Gastroesophageal sphincter (tissue), 4 donors: Measurements from ENCODE around the gene MEF2C. TPM values are rescaled to one million over a fixed set of nuclear protein-coding genes. Genes with fewer than 3 reads are reported as not detected.

Source experiments
- ATAC-seq: fragments of 150-250 bp; one replicate; pipeline ENCODE4 v1.9.1; 2016; ENCODE audit warnings: mild to moderate bottlenecking, moderate library complexity
- H3K27ac ChIP-seq, 4 donors: fragments of 200-600 bp; sonication (generic) in 3 of 4; 1 replicate in 3 of 4; 2 replicates in 1 of 4; pipeline ENCODE4 v1.5.1; 2016 to 2019
- H3K27me3 ChIP-seq: fragments of 200-600 bp; sonication (generic); one replicate; pipeline ENCODE4 v1.5.1; 2019
- H3K36me3 ChIP-seq, 2 donors: fragments of 200-600 bp; sonication (generic); one replicate each; pipeline ENCODE4 v1.5.1; 2019; ENCODE audit warnings: control low read depth in 1 of 2
- H3K4me1 ChIP-seq, 3 donors: fragments of 200-600 bp; sonication (generic); 1 replicate in 2 of 3; 2 replicates in 1 of 3; pipeline ENCODE4 v1.5.1; 2016 to 2019; ENCODE audit warnings: control low read depth in 2 of 3
- H3K4me3 ChIP-seq, 2 donors: fragments of 200-600 bp; sonication (generic); one replicate each; pipeline ENCODE4 v1.5.1; 2019; ENCODE audit warnings: mild to moderate bottlenecking in 1 of 2, moderate library complexity in 1 of 2
- H3K9me3 ChIP-seq, 3 donors: fragments of 200-600 bp; sonication (generic); one replicate each; pipeline ENCODE4 v1.5.1; 2017 to 2019; ENCODE audit warnings: control low read depth in 2 of 3
- CTCF ChIP-seq, 4 experiments: fragments of 200-600 bp in 2 of 4; fragments of 450-650 bp in 2 of 4; sonication (generic) in 1 of 4; IDR thresholded peaks; one replicate each; pipeline ENCODE4 v1.5.1; 2017 to 2019; ENCODE audit warnings: antibody characterized with exemption in 4 of 4, mild to moderate bottlenecking in 2 of 4, moderate library complexity in 2 of 4
- EP300 ChIP-seq: sonication (generic); formaldehyde crosslinking; IDR thresholded peaks from one replicate; pipeline ENCODE4 v1.6.1; 2017; ENCODE audit warnings: antibody characterized with exemption, mild to moderate bottlenecking
- POLR2A ChIP-seq, 2 donors: fragments of 450-650 bp; IDR thresholded peaks; one replicate each; pipeline ENCODE4 v1.6.1; 2017; ENCODE audit warnings: antibody characterized with exemption in 2 of 2, mild to moderate bottlenecking in 2 of 2, moderate library complexity in 1 of 2
- POLR2AphosphoS5 ChIP-seq: sonication (generic); formaldehyde crosslinking; IDR thresholded peaks from one replicate; pipeline ENCODE4 v1.6.1; 2017; ENCODE audit warnings: antibody characterized with exemption
- WGBS, 2 donors: methylation state at CpG; one replicate each; pipeline ENCODE4 v1.1.5; 2018; ENCODE audit warnings: low coverage in 1 of 2; 5-methylcytosine and 5-hydroxymethylcytosine counted together
- total RNA-seq, 4 donors: library from RNA; depleted of rRNA; stranded (reverse); fragments of >200 nt; gene quantifications; one replicate each; pipeline ENCODE4 v1.1.0, GENCODE V29; 2016

The MEF2C gene
- total RNA-seq, 4 donors from 2014 or later, result 23.1 to 66.9 (median 29.5) TPM

GRCh38 chr5:88713818-88714217 lies 169.2 kb downstream of the MEF2C start:
- no peak for ATAC-seq
- Histone ChIP-seq H3K4me1 (no peaks in the 10 kb centered on the region), H3K9me3 (no peaks in the 10 kb centered on the region), H3K27ac (no peak overlapping the region), H3K36me3 (peaks cover 0 to 7% of the 10 kb centered on the region in 2 donors), H3K4me3 (no peak overlapping the region), H3K27me3 (no peaks in the 10 kb centered on the region)
- TF ChIP-seq CTCF (IDR thresholded peaks at IDR 0.05) (no peak), POLR2A (IDR thresholded peaks at IDR 0.05) (no peak), EP300 (no peak), POLR2AphosphoS5 (no peak)
- 67 to 76% methylated on average over 1 to 2 of the region's 2 CpGs for WGBS, 2 donors

GRCh38 chr5:88708682-88709398 lies 174.1 kb downstream of the MEF2C start:
- TF ChIP-seq POLR2AphosphoS5 (no peak), POLR2A (IDR thresholded peaks at IDR 0.05) (no peak), EP300 (no peak), CTCF (IDR thresholded peaks at IDR 0.05) (no peak)

GRCh38 chr5:88708021-88708420 lies 175.0 kb downstream of the MEF2C start:
- Histone ChIP-seq H3K27ac (no peak overlapping the region), H3K36me3 (no peaks in the 10 kb centered on the region), H3K4me1 (no peaks in the 10 kb centered on the region), H3K9me3 (no peaks in the 10 kb centered on the region), H3K4me3 (no peak overlapping the region), H3K27me3 (peaks cover 6% of the 10 kb centered on the region)
- WGBS, 2 donors, result no CpG with 5 or more reads among the region's 1 CpG
- ATAC-seq, result no peak
- TF ChIP-seq EP300, result no peak
- TF ChIP-seq POLR2AphosphoS5, result no peak
- TF ChIP-seq POLR2A (IDR thresholded peaks at IDR 0.05), result no peak
- TF ChIP-seq CTCF (IDR thresholded peaks at IDR 0.05), result no peak

More at GRCh38 chr5:88708682-88709398, 174.1 kb downstream of the MEF2C start:
- Histone ChIP-seq H3K4me3 (no peak overlapping the region), H3K36me3 (no peaks in the 10 kb centered on the region), H3K4me1 (no peaks in the 10 kb centered on the region), H3K9me3 (no peaks in the 10 kb centered on the region), H3K27me3 (no peaks in the 10 kb centered on the region), H3K27ac (no peak overlapping the region)
- 29 to 78% methylated on average over 1 of the region's 2 CpGs for WGBS, 2 donors
- ATAC-seq, result no peak

- ATAC-seq, result no peak
- Histone ChIP-seq H3K4me1 (no peaks in the 10 kb centered on the region), H3K4me3 (no peak overlapping the region), H3K27ac (no peak overlapping the region), H3K27me3 (peaks cover 6% of the 10 kb centered on the region), H3K36me3 (no peaks in the 10 kb centered on the region), H3K9me3 (no peaks in the 10 kb centered on the region)
- WGBS, 2 donors, result 45 to 94% methylated on average over 3 to 4 of the region's 4 CpGs
- no peak for TF ChIP-seq CTCF (IDR thresholded peaks at IDR 0.05)
- no peak for TF ChIP-seq EP300
- no peak for TF ChIP-seq POLR2A (IDR thresholded peaks at IDR 0.05)
- TF ChIP-seq POLR2AphosphoS5, result no peak
Observed at GRCh38 chr5:88707216-88707965, 175.6 kb downstream of the MEF2C start.

GRCh38 chr5:88702332-88702731 lies 180.7 kb downstream of the MEF2C start:
- ATAC-seq, result no peak
- Histone ChIP-seq H3K4me3 (no peak overlapping the region), H3K27ac (no peak overlapping the region), H3K4me1 (no peaks in the 10 kb centered on the region), H3K36me3 (no peaks in the 10 kb centered on the region), H3K9me3 (no peaks in the 10 kb centered on the region), H3K27me3 (peaks cover 42% of the 10 kb centered on the region)
- TF ChIP-seq CTCF (IDR thresholded peaks at IDR 0.05) (no peak), POLR2AphosphoS5 (no peak), EP300 (no peak), POLR2A (IDR thresholded peaks at IDR 0.05) (no peak)
- whole genome bisulfite sequencing, 2 donors, result 28 to 42% methylated on average over 4 of the region's 4 CpGs
